AG04450 (cell line): ENCODE results near the gene CALCR. TPM values are rescaled to one million over a fixed set of nuclear protein-coding genes. Genes with fewer than 3 reads are reported as not detected.

ENCODE experiments used
- CTCF ChIA-PET: fragments of 300-600, 350-600 bp; formaldehyde crosslinking; extraction: SDS; loops from one replicate; lab custom pipeline; 2022; ENCODE audit warnings: antibody characterized with exemption, inconsistent platforms; lab: Charles Lee
- POLR2A ChIA-PET: fragments of 350-600 bp; formaldehyde crosslinking; extraction: SDS; loops from one replicate; lab custom pipeline; 2021; ENCODE audit warnings: antibody characterized with exemption, inconsistent platforms; lab: Yijun Ruan, JAX
- DNase-seq: peaks from one replicate; pipeline ENCODE4 v3.0.0-alpha.2; 2011; ENCODE audit warnings: low read depth, low spot score
- H3K27ac ChIP-seq: one replicate; pipeline ENCODE4 v1.5.1; 2012; ENCODE audit warnings: low read depth, low read length, control low read depth
- H3K27me3 ChIP-seq: one replicate; pipeline ENCODE4 v1.6.0; 2012; ENCODE audit warnings: low read length; ENCODE audit not compliant: control insufficient read depth, insufficient read depth
- H3K4me3 ChIP-seq: 2 replicates; pipeline ENCODE4 v1.5.1; 2011; ENCODE audit warnings: mild to moderate bottlenecking, low read depth, low read length, control low read depth
- H3K9me3 ChIP-seq: 2 replicates; pipeline ENCODE4 v1.5.1; 2012; ENCODE audit warnings: low read length; ENCODE audit not compliant: control insufficient read depth, insufficient read depth
- CTCF ChIP-seq: IDR thresholded peaks from 2 replicates; pipeline ENCODE4 v1.5.1; 2011; ENCODE audit warnings: low read depth, low read length, control low read depth, inconsistent platforms
- polyA plus RNA-seq: library from polyadenylated mRNA; depleted of rRNA; stranded (reverse); fragments of >200 nt; gene quantifications from 2 replicates; pipeline ENCODE4 v1.2.3, GENCODE V29; 2011

CALCR gene
- polyA plus RNA-seq, 1 experiment, result not detected

- Histone ChIP-seq H3K27ac (no peak overlapping the region), H3K9me3 (no peaks in the 10 kb centered on the region), H3K4me3 (no peak overlapping the region), H3K27me3 (no peaks in the 10 kb centered on the region)
- no peak for DNase-seq
- ChIA-PET CTCF (interaction anchor here (1.1 kb wide), 1 partner anchor 75 kb away, joined by 3 read pairs; no protein-coding TSS in a partner anchor), POLR2A (no interaction called here)
- TF ChIP-seq CTCF, result no peak
These were observed 98.7 kb downstream of the CALCR start for GRCh38 chr7:93475811-93476210.

- no peak for TF ChIP-seq CTCF
- CTCF ChIA-PET, result no interaction called here
- no peak for DNase-seq
These were observed 103.1 kb downstream of the CALCR start for GRCh38 chr7:93471456-93471855.

GRCh38 chr7:93463764-93464163 lies 110.8 kb downstream of the CALCR start:
- DNase-seq, result no peak
- CTCF ChIA-PET, result no interaction called here
- Histone ChIP-seq H3K9me3 (no peaks in the 10 kb centered on the region), H3K27me3 (no peaks in the 10 kb centered on the region), H3K27ac (no peak overlapping the region), H3K4me3 (no peak overlapping the region)
- TF ChIP-seq CTCF, result no peak
- POLR2A ChIA-PET, result no interaction called here

More at GRCh38 chr7:93471456-93471855, 103.1 kb downstream of the CALCR start:
- Histone ChIP-seq H3K27me3 (no peaks in the 10 kb centered on the region), H3K9me3 (no peaks in the 10 kb centered on the region), H3K27ac (no peak overlapping the region), H3K4me3 (no peak overlapping the region)
- POLR2A ChIA-PET, result no interaction called here

- Histone ChIP-seq H3K27ac (no peak overlapping the region), H3K27me3 (no peaks in the 10 kb centered on the region), H3K4me3 (no peak overlapping the region), H3K9me3 (no peaks in the 10 kb centered on the region)
- ChIA-PET CTCF (no interaction called here), POLR2A (no interaction called here)
- TF ChIP-seq CTCF, result no peak
- no peak for DNase-seq
These were observed 113.2 kb downstream of the CALCR start for GRCh38 chr7:93461350-93461749.

- no peaks in the 10 kb centered on the region for H3K27me3 ChIP-seq
- no peak for TF ChIP-seq CTCF
- no peak overlapping the region for H3K4me3 ChIP-seq
- DNase-seq, result no peak
- H3K27ac ChIP-seq, result no peak overlapping the region
- CTCF ChIA-PET, result interaction anchor here (0.8 to 1.0 kb wide), 2 partner anchors 10 to 98 kb away, joined by 3 to 4 read pairs; no protein-coding TSS in a partner anchor
- POLR2A ChIA-PET, result no interaction called here
- H3K9me3 ChIP-seq, result no peaks in the 10 kb centered on the region
These were observed 121.3 kb downstream of the CALCR start for GRCh38 chr7:93453262-93453661.
